ENCODE measurements around the gene SLX9.
A peak's percentile ranks its signal among the peaks of the same experiment; 100 is the strongest.
"Not testable (repeated sequence)": the region's sequence is repeated elsewhere in the genome, so short reads cannot be mapped to it uniquely, and the experiment has no call there.

SLX9 gene

GRCh38 chr21:44912506-44913412, 27.1 kb upstream of the SLX9 start:
- not testable (repeated sequence) for H3K4me3 ChIP-seq (replicated peaks; ENCODE audit: insufficient read depth, low read length); H3K27me3 ChIP-seq (ENCODE audit: insufficient read depth, poor library complexity, severe bottlenecking); DNase-seq (ENCODE audit: low read depth in 1 of 2, low spot score in 1 of 2)
- peak overlapping the region; percentile 86 for H3K27ac ChIP-seq (replicated peaks)

- H3K27me3 ChIP-seq (ENCODE audit: insufficient read depth, poor library complexity, severe bottlenecking) = no peaks in the 10 kb centered on the region
- H3K27ac ChIP-seq (replicated peaks) = peak overlapping the region; percentile 86
- TF ChIP-seq CTCF (IDR thresholded peaks at IDR 0.05; ENCODE audit: insufficient read depth, low read length) (no peak), GABPA (IDR thresholded peaks at IDR 0.05; ENCODE audit: low read depth) (no peak), REST (IDR thresholded peaks at IDR 0.05; ENCODE audit: insufficient replicate concordance, low read depth) (no peak), POLR2AphosphoS5 (IDR thresholded peaks at IDR 0.05; ENCODE audit: low read depth) (no peak), SPI1 (IDR thresholded peaks at IDR 0.05; ENCODE audit: borderline replicate concordance, low read depth) (no peak)
- peak overlapping the region; percentile 21 for H3K4me3 ChIP-seq (replicated peaks; ENCODE audit: insufficient read depth, low read length)
- DNase-seq (ENCODE audit: low read depth in 1 of 2, low spot score in 1 of 2) = no peak
Observed at GRCh38 chr21:44913425-44914175, 26.2 kb upstream of the SLX9 start.

- peak; percentile 90 to 93 for DNase-seq (ENCODE audit: low read depth in 1 of 2, low spot score in 1 of 2)
- Histone ChIP-seq H3K27ac (replicated peaks) (peak overlapping the region; percentile 86), H3K4me3 (replicated peaks; ENCODE audit: insufficient read depth, low read length) (peak overlapping the region; percentile 21), H3K27me3 (ENCODE audit: insufficient read depth, poor library complexity, severe bottlenecking) (no peaks in the 10 kb centered on the region)
- TF ChIP-seq POLR2AphosphoS5 (IDR thresholded peaks at IDR 0.05; ENCODE audit: low read depth) (peak; percentile 94), REST (IDR thresholded peaks at IDR 0.05; ENCODE audit: insufficient replicate concordance, low read depth) (no peak), GABPA (IDR thresholded peaks at IDR 0.05; ENCODE audit: low read depth) (peak; percentile 82), SPI1 (IDR thresholded peaks at IDR 0.05; ENCODE audit: borderline replicate concordance, low read depth) (peak; percentile 82)
Observed at GRCh38 chr21:44914176-44914874, 25.5 kb upstream of the SLX9 start.

- no peak for DNase-seq (ENCODE audit: low read depth in 1 of 2, low spot score in 1 of 2)
- TF ChIP-seq POLR2AphosphoS5 (IDR thresholded peaks at IDR 0.05; ENCODE audit: low read depth) (no peak), SPI1 (IDR thresholded peaks at IDR 0.05; ENCODE audit: borderline replicate concordance, low read depth) (no peak), GABPA (IDR thresholded peaks at IDR 0.05; ENCODE audit: low read depth) (no peak), CTCF (IDR thresholded peaks at IDR 0.05; ENCODE audit: insufficient read depth, low read length) (no peak), REST (IDR thresholded peaks at IDR 0.05; ENCODE audit: insufficient replicate concordance, low read depth) (no peak)
- no peak overlapping the region for H3K4me3 ChIP-seq (replicated peaks; ENCODE audit: insufficient read depth, low read length)
- no peak overlapping the region for H3K27ac ChIP-seq (replicated peaks)
- H3K27me3 ChIP-seq (ENCODE audit: insufficient read depth, poor library complexity, severe bottlenecking) = no peaks in the 10 kb centered on the region
Observed at GRCh38 chr21:44916965-44917364, 22.9 kb upstream of the SLX9 start.

Data from HL-60 (cell line).